H7 (cell line): ENCODE results near the gene LOC128125822.

Experiments used
- DNase-seq: peaks from one replicate; pipeline ENCODE4 v3.0.0; 2012
- H3K27me3 ChIP-seq: 2 replicates; pipeline ENCODE4 v1.6.0; 2011; ENCODE audit warnings: mild to moderate bottlenecking, low read length; ENCODE audit not compliant: control insufficient read depth, insufficient read depth
- H3K36me3 ChIP-seq: replicated peaks from 2 replicates; pipeline ENCODE4 v1.5.1; 2011; ENCODE audit warnings: low read length; ENCODE audit not compliant: control insufficient read depth, insufficient read depth
- H3K4me3 ChIP-seq: 2 replicates; pipeline ENCODE4 v1.5.1; 2011; ENCODE audit warnings: low read depth, mild to moderate bottlenecking, control low read depth, low read length, moderate library complexity; ENCODE audit not compliant: insufficient read depth

Gene LOC128125822

DNA sequence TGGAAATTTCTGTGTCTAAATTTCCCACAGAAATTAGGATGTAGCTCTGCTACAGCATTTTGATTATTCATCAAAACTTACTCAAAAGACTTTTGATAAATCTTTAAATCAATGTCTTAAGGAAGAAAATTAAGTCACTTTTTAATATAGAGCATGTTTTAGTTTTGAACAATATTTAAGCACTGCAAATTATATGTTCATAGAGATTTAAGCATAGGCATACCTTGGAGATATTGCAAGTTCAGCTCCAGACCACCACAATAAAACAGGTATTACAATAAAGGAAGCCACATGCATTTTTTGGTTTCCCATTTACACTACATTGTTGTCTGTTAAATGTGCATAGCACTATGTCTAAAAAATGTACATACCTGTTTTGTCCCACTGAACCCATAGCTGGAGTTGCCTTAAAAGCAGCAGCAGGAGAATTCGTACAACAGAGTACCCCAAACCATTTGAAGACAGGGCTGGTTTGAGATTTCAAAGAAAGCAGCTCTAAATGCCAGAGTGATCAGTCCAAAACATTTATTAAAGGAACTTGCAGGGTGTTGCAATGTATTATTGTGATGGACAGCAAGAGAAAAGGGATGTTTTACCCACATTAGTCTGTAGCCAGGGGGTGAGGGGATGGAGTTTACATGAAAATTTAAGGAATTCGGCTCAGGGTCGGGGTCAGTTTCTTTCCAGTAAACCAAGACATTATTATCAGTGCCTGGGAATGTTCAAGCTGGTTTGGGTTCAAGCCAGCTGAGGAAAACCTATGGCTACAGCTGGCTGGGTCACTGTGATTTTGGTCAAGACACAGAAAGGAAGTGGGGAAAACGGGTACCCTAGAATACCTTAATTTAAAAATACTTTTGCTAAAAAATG lies 6.3 kb upstream of the LOC128125822 start:
- Histone ChIP-seq H3K27me3 (peaks cover 11% of the 10 kb centered on the region; the same call in 1 of the 2 replicates), H3K4me3 (no peak overlapping the region), H3K36me3 (no peaks in the 10 kb centered on the region)
- DNase-seq, result no peak

DNA sequence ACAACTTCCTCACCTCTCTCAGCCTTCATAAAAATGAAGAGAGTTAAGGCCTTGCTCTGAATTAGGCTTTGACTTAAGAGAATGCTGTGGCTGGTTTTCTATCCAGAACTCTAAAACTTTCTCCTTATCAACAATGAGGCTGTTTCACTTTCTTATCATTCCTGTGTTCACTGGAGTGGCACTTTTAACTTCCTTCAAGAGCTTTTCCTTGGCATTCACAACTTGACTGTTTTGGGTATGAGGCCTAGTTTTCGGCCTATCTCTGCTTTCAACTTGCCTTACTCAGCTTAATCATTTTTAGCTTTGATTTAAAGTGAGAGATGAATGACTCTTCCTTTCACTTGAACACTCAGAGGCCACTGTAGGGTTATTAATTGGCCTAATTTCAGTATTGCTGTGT lies 4.3 kb upstream of the LOC128125822 start:
- Histone ChIP-seq H3K27me3 (peaks cover 16% of the 10 kb centered on the region; the same call in 1 of the 2 replicates), H3K4me3 (no peak overlapping the region), H3K36me3 (no peaks in the 10 kb centered on the region)
- no peak for DNase-seq

DNA sequence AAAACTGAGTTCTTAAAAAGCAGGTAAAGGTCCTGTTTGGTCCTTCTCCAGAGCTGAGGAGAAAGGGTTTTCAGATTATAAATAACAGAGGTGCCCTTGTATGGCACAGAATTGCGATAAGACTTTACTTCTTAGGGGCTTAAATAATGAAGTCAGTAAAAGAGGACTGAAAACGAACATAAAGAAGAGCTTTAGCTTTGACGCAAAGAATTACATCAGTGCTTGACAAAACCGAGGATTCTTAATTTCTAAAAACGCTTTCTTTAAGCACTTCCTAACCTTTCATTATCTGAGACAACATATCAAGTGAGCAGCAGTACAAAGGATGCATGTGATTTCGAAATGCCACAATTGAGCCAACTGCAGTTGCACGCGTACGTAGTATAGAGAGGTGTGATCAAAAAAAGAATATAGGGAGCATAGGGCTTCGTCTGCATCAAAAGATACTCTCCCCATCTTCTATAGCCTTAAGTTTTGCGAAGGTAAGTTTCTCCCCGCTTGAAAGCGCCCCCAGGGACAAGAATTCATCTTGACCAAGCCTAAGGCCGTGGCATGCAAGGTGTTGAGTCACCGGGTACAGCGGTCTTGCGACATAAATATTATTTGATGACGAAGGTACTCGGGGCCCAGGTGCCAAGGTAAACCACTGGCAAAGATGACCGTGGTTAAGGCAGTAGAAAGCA lies 778 bp upstream of the LOC128125822 start:
- Histone ChIP-seq H3K36me3 (peaks cover 3% of the 10 kb centered on the region), H3K4me3 (peak overlapping the region; percentile 54), H3K27me3 (peaks cover 16% of the 10 kb centered on the region; the same call in 1 of the 2 replicates)
- DNase-seq, result peak; percentile 10

DNA sequence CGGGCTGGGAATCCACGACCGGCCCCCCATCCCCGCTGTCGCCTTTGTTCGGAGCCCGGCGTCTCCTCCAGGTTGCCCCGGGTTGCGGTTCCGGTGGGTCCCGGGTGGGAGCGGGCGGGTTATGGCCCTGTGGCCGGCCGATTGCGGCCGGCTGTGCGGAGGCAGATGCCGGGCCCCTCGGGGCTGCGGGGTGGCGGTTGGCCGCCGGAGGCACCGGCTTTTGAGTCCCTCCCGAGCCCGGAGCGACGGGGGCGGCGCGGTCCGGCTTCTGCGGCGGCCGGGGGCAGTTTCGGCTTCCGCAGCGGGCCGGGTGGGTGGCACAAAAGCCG lies 431 bp downstream of the LOC128125822 start:
- Histone ChIP-seq H3K36me3 (peaks cover 12% of the 10 kb centered on the region), H3K4me3 (peak overlapping the region; percentile 91), H3K27me3 (peaks cover 16% of the 10 kb centered on the region; the same call in 1 of the 2 replicates)
- peak; percentile 46 for DNase-seq

DNA sequence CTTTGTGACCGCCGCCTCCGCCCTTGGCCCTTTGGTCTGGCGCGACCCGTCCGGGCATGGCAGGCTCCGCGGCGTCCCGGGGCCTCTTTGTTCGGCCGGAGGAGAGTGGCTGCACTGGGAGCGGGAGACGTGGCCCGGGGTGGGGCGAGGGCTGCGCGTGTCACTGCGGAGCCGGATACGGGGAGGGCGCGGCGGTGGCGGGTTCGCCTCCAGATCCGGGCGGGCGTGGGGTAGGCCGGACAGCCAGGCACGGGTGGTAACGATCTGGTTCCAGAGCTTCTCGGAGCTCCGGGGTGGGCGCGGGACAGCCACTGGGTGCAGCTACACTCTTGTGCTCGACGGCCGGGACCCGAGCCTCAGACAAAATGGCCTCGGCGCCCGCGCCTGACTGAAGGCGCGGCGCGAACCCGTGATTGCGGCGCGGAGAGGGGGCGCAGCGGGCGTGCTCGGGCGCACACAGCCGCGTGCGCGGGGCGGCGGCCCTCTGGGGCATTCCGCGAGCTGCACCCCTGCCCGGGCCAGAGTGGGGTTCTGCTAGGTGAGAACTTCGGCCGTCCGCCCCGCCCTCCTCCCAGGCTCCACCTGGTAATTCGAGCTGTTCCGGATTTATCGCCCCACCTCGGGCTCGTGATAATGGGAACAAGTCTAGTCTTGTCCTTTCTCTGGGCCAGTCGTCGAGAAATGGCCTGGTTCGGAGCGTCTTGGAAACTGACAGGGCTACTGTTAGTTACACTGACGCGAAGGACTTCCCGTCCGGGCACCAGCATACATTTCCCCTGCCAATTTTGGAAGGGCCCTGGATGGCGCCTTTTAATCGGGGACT lies 1.0 kb downstream of the LOC128125822 start:
- H3K27me3 ChIP-seq, result peaks cover 16% of the 10 kb centered on the region; the same call in 1 of the 2 replicates
- peak overlapping the region; percentile 91 for H3K4me3 ChIP-seq
- H3K36me3 ChIP-seq, result peaks cover 13% of the 10 kb centered on the region
- DNase-seq, result peak; percentile 79

DNA sequence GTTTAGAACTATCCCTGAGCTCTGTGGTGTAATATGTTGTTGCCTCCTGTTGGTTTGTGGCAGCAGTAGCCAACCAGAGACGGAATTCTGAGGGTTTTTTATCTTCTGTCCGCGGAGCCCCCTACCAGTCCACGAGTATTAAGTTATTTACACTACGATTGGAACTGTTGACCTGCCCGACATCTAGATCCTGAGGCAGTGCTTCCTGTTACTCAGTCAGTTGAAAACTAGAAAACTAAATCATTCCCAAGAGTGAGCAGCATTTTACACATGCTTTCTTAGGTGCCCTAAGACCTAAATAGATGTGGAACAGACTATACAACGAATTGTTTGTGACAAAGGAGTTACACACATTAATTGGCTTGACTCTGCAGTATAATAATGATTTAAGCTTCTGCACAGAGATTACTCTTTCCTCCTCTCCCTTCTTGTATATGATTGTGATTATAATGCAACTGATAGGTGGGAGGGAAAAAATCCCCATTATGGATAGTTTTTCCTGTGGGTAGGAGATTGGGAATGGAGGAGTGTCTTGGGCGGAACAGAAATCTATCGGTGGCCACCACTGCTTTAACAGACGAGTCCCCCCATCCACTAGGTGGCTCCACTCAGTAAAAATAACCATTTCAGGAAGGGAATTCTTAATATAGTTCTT lies 1.7 kb downstream of the LOC128125822 start:
- DNase-seq, result peak; percentile 44
- Histone ChIP-seq H3K27me3 (peaks cover 16% of the 10 kb centered on the region; the same call in 1 of the 2 replicates), H3K36me3 (peaks cover 16% of the 10 kb centered on the region), H3K4me3 (peak overlapping the region; percentile 91)

DNA sequence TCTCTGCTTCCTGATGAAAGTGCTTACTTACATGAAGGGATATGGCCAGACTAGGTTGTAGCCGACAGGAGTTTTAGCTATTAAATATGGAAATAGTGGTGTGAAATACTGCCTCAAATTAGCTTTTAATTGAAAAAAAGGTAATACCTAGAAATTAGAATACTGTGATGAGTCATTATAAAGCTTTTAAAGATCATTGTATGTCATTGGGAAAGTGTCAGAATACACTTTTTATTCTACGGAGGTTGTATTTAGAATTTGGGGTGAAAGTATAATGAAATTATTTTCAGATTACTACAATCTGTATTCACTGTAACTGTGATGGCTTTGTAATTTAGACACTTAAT lies 2.2 kb downstream of the LOC128125822 start:
- H3K36me3 ChIP-seq, result peaks cover 19% of the 10 kb centered on the region
- H3K4me3 ChIP-seq, result 0 out of 2 replicates have a peak overlapping the region, but pooled peaks have one; percentile 91
- DNase-seq, result no peak
- peaks cover 16% of the 10 kb centered on the region; the same call in 1 of the 2 replicates for H3K27me3 ChIP-seq

DNA sequence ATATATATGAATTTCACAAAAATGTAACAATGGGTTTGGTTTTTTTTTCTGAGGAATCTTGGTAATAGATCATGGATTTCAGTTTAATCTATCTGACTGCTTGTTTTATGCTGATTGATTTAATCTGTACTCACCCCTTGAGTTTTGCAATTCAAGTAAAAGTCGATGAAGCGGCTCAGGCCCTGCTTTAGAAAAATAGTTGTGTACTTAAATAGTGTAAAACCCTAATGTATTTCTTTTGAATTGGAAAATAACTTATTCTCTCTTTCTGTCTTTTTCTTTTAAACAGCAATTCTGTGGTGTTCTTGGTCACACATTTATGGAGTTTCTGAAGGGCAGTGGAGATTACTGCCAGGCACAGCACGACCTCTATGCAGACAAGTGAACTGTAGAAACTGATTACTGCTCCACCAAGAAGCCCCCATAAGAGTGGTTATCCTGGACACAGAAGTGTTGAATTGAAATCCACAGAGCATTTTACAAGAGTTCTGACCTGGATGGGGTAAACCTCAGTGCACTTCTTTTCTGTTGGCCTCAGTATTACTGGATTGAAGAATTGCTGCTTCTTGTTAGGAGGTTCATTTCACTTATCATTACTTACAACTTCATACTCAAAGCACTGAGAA lies 4.0 kb downstream of the LOC128125822 start:
- Histone ChIP-seq H3K4me3 (no peak overlapping the region), H3K27me3 (peaks cover 4% of the 10 kb centered on the region; the same call in 1 of the 2 replicates), H3K36me3 (peaks cover 26% of the 10 kb centered on the region)
- DNase-seq, result no peak

DNA sequence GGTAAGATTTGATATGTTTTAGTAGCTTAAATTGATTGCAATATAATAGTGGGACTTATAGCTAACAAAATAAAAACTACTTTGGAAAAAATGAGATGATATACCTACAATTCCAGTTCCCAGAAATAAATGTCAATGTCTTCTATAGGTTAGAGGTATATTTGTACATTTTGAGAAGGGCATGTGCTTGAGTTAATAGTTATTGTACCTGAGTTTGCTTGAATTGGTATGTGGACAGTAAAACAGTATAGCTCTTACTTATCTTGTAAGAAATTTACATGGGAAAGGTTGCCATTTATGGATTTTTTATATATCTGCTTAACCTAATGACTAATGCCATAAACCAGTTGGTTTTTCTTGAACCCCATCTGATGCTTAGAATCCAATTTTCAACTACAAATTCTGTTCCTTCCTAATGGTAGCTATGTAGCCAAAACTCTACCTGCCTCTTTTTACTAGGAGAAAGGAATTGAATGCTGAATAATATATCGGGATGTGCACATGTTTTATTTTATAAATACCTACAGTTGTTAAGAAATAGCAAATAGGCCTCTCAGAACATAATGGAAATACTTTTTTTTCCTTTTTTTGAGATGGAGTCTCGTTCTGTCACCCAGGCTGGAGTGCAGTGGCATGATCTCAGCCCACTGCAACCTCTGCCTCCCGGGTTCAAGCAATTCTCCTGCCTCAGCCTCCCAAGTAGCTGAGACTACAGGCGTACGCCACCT lies 4.9 kb downstream of the LOC128125822 start:
- H3K4me3 ChIP-seq, result no peak overlapping the region
- peaks cover 27% of the 10 kb centered on the region for H3K36me3 ChIP-seq
- no peaks in the 10 kb centered on the region for H3K27me3 ChIP-seq
- no peak for DNase-seq

DNA sequence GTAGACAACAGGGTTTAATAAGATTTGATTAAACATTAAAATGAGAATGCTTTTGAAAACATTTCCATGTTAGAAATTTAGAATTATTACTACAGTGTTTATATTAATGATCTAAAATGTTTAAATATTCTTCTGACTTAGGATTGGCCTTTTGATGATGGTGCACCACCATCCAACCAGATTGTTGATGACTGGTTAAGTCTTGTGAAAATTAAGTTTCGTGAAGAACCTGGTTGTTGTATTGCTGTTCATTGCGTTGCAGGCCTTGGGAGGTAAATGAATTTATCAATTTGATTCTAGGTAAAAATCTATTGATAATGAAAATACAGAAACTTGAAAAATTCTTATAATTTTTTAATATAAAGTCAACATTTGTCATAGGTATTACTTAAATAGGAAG lies 6.5 kb downstream of the LOC128125822 start:
- DNase-seq, result no peak
- Histone ChIP-seq H3K4me3 (no peak overlapping the region), H3K27me3 (no peaks in the 10 kb centered on the region), H3K36me3 (peaks cover 27% of the 10 kb centered on the region)

DNA sequence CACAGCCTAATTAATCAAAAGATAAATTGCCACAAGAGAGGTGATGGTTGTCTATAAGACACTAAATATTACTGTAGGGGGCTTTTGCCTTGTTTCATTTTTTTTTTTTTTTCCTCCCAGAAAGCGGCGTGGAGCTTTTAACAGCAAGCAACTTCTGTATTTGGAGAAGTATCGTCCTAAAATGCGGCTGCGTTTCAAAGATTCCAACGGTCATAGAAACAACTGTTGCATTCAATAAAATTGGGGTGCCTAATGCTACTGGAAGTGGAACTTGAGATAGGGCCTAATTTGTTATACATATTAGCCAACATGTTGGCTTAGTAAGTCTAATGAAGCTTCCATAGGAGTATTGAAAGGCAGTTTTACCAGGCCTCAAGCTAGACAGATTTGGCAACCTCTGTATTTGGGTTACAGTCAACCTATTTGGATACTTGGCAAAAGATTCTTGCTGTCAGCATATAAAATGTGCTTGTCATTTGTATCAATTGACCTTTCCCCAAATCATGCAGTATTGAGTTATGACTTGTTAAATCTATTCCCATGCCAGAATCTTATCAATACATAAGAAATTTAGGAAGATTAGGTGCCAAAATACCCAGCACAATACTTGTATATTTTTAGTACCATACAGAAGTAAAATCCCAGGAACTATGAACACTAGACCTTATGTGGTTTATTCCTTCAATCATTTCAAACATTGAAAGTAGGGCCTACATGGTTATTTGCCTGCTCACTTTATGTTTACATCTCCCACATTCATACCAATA lies 7.8 kb downstream of the LOC128125822 start:
- H3K4me3 ChIP-seq, result no peak overlapping the region
- peaks cover 27% of the 10 kb centered on the region for H3K36me3 ChIP-seq
- H3K27me3 ChIP-seq, result no peaks in the 10 kb centered on the region
- DNase-seq, result no peak

DNA sequence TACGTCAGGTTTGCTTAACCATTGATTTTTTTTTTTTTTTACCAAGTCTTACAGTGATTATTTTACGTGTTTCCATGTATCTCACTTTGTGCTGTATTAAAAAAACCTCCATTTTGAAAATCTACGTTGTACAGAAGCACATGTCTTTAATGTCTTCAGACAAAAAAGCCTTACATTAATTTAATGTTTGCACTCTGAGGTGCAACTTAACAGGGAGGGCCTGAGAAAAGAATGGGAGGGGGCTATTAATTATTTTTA lies 8.4 kb downstream of the LOC128125822 start:
- Histone ChIP-seq H3K27me3 (no peaks in the 10 kb centered on the region), H3K4me3 (no peak overlapping the region), H3K36me3 (peaks cover 27% of the 10 kb centered on the region)
- DNase-seq, result no peak
